ENCODE data around the gene KRTAP4-1.

- TF ChIP-seq CTCF (IDR thresholded peaks at IDR 0.05; ENCODE audit: low read depth, low read length, poor library complexity, severe bottlenecking) (no peak), EZH2phosphoT487 (IDR thresholded peaks at IDR 0.05; ENCODE audit: borderline replicate concordance, low read length) (no peak)
Measured at GRCh38 chr17:41178341-41178740, 6.4 kb downstream of the KRTAP4-1 start.

Measured in DOHH2 (cell line).